ENCODE measurements around the gene MYH6.

- TF ChIP-seq CTCF (IDR thresholded peaks at IDR 0.05; ENCODE audit: low read length), result no peak
- no peak for TF ChIP-seq EZH2 (IDR thresholded peaks at IDR 0.05; ENCODE audit: borderline replicate concordance, low read length)
These were observed 26.6 kb upstream of the MYH6 start for GRCh38 chr14:23434488-23435222.
